ENCODE data around the gene CCDC92.

CCDC92 gene

DNA sequence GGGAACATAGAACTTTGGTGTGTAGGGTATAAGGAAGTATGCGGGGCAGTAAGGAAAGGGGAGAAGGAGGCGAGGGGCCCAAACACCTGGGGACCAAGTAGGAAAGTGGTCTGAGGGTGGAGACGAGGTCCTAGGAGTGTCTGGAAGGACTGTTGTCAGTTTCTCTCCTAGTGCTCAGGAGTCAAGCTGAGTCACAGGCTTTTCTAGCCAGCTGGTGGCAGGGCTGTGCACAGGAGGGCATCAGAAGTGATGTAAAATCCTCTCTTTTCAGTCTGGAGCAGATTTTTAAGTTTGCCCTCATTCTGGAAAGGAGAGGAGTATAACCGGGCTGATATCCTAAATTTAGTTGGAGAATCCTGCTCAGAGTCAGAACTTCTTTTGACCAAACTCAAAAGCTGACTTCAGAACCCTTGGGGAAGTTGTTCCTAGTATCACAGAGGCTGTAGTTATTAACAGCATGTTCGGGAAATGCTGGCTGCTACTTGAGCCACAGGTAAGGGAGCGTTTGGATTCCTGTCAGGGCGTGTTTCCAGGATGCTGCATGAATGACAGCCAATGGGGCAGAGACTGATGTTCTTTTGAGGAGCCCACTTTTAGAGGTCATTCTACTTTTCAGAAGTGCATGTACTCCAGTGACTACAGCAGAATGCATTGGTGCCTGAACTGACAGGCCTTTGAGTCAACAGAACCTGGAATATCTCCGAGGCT lies 19.6 kb upstream of the CCDC92 start:
- no peaks in the 10 kb centered on the region for H3K27me3 ChIP-seq (ENCODE audit: control insufficient read depth in 2 of 2, insufficient read depth in 2 of 2, low read length in 2 of 2)
- H3K36me3 ChIP-seq (ENCODE audit: control insufficient read depth in 2 of 2, insufficient read depth in 2 of 2, low read length in 2 of 2) = peaks cover 24 to 39% of the 10 kb centered on the region in 2 donors
- H3K4me3 ChIP-seq (ENCODE audit: low read length in 2 of 2) = no peak overlapping the region
- H3K9me3 ChIP-seq (ENCODE audit: control insufficient read depth in 2 of 2, low read length in 2 of 2) = no peaks in the 10 kb centered on the region
- peaks cover 6 to 8% of the 10 kb centered on the region in 2 donors for H3K4me1 ChIP-seq (ENCODE audit: control insufficient read depth in 2 of 2, insufficient read depth in 2 of 2, low read length in 2 of 2)
- H3K27ac ChIP-seq (ENCODE audit: low read depth in 2 of 2, low read length in 2 of 2) = no peak overlapping the region
- H3K9ac ChIP-seq (ENCODE audit: low read depth in 1 of 2, low read length in 2 of 2) = no peak overlapping the region

DNA sequence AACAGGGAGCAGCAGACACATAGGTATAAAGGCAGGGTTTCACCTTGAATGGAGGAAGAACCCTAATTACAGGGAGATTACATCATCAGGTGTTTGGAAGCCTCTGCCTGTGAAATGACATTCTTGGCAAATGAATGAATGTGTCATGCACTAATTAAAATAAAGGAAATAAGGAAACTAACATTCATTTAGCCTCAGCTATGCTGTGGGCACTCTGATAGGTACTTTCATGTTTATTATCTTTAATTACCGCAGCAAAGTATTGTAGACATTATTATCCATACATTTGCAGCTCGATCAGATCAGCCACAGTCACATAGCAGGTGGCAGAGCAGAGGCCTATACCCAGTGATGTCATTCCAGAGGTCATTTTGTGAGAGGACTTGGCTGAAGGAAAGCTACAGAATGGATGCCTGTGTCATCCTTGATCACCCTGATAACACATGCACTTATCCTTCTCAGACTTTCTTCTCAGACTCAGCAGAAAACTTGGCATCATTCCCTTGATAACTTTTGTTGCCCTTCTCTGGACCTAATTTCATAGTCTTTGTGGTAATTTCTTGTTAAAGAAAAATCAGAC lies 18.8 kb upstream of the CCDC92 start:
- Histone ChIP-seq H3K27me3 (ENCODE audit: control insufficient read depth in 2 of 2, insufficient read depth in 2 of 2, low read length in 2 of 2) (no peaks in the 10 kb centered on the region), H3K36me3 (ENCODE audit: control insufficient read depth in 2 of 2, insufficient read depth in 2 of 2, low read length in 2 of 2) (peaks cover 23 to 37% of the 10 kb centered on the region in 2 donors), H3K4me1 (ENCODE audit: control insufficient read depth in 2 of 2, insufficient read depth in 2 of 2, low read length in 2 of 2) (peaks cover 6 to 8% of the 10 kb centered on the region in 2 donors), H3K9ac (ENCODE audit: low read depth in 1 of 2, low read length in 2 of 2) (no peak overlapping the region), H3K27ac (ENCODE audit: low read depth in 2 of 2, low read length in 2 of 2) (no peak overlapping the region), H3K4me3 (ENCODE audit: low read length in 2 of 2) (no peak overlapping the region), H3K9me3 (ENCODE audit: control insufficient read depth in 2 of 2, low read length in 2 of 2) (no peaks in the 10 kb centered on the region)

DNA sequence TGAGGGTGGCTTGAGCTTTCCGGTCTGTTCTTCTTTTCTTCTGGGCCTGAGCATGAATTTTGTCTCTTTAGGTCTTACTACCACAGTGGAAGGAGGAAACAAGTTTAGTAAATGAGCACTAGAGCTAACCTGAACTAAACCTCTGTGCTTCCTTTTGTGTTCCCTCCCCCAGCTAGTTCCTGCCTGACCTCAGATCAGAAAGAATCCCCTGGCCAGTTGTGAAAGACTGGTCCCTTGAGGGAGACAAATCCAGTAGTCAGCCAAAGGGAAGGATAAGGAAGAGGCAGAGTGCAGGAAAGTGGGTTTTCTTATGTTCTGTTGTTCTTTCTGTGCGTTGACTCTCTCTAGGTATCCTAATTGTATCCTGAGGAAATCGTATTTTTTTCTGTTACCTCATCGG lies 17.9 kb upstream of the CCDC92 start:
- H3K27ac ChIP-seq (ENCODE audit: low read depth in 2 of 2, low read length in 2 of 2) = no peak overlapping the region
- H3K9me3 ChIP-seq (ENCODE audit: control insufficient read depth in 2 of 2, low read length in 2 of 2) = no peaks in the 10 kb centered on the region
- no peak overlapping the region for H3K4me3 ChIP-seq (ENCODE audit: low read length in 2 of 2)
- H3K36me3 ChIP-seq (ENCODE audit: control insufficient read depth in 2 of 2, insufficient read depth in 2 of 2, low read length in 2 of 2) = peaks cover 27 to 32% of the 10 kb centered on the region in 2 donors
- H3K9ac ChIP-seq (ENCODE audit: low read depth in 1 of 2, low read length in 2 of 2) = no peak overlapping the region
- peaks cover 6 to 12% of the 10 kb centered on the region in 2 donors for H3K4me1 ChIP-seq (ENCODE audit: control insufficient read depth in 2 of 2, insufficient read depth in 2 of 2, low read length in 2 of 2)
- H3K27me3 ChIP-seq (ENCODE audit: control insufficient read depth in 2 of 2, insufficient read depth in 2 of 2, low read length in 2 of 2) = no peaks in the 10 kb centered on the region

DNA sequence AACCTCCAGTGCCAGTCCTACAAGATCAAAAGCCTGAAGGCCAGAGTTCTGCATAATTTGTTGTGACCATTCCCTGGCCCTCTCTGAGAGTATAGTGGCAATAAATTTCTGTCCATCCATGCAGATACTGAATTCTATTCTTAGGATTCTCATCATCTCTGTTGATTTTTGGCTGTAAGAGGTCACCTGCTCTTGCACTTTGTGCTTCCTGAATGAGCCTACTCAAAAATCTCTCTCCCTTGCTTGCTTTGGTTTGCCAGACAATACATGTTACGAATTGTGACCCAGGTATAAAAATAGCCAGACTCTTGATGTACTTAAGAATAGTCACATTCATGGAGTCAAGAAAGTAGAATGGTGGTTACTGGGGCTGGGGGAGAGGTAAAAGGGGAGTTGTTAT lies 17.1 kb upstream of the CCDC92 start:
- H3K4me1 ChIP-seq (ENCODE audit: control insufficient read depth in 2 of 2, insufficient read depth in 2 of 2, low read length in 2 of 2) = peaks cover 6 to 12% of the 10 kb centered on the region in 2 donors
- no peak overlapping the region for H3K9ac ChIP-seq (ENCODE audit: low read depth in 1 of 2, low read length in 2 of 2)
- H3K27ac ChIP-seq (ENCODE audit: low read depth in 2 of 2, low read length in 2 of 2) = no peak overlapping the region
- H3K36me3 ChIP-seq (ENCODE audit: control insufficient read depth in 2 of 2, insufficient read depth in 2 of 2, low read length in 2 of 2) = peaks cover 27 to 28% of the 10 kb centered on the region in 2 donors
- H3K4me3 ChIP-seq (ENCODE audit: low read length in 2 of 2) = no peak overlapping the region
- no peaks in the 10 kb centered on the region for H3K27me3 ChIP-seq (ENCODE audit: control insufficient read depth in 2 of 2, insufficient read depth in 2 of 2, low read length in 2 of 2)
- H3K9me3 ChIP-seq (ENCODE audit: control insufficient read depth in 2 of 2, low read length in 2 of 2) = no peaks in the 10 kb centered on the region

DNA sequence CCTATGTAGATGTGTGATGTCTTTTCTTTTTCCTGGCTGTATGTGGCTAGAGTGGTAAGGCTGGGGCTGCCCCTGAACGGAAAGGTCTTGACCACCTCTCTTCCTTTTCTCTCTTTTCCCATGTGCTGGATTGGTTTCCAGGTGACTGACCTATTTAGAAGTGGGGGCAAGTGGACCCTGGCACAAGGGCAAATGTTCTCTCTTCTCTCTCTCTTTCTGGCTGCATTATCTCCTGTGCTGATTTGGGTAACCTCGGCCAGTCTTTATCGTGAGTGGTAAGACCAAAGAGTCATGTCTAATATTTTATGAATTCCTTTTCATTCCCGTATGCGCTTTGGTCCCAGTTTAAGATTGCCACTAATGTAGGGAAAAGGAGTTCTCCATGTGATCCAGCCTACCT lies 16.5 kb upstream of the CCDC92 start:
- no peak overlapping the region for H3K4me3 ChIP-seq (ENCODE audit: low read length in 2 of 2)
- no peak overlapping the region for H3K9ac ChIP-seq (ENCODE audit: low read depth in 1 of 2, low read length in 2 of 2)
- peaks cover 27 to 28% of the 10 kb centered on the region in 2 donors for H3K36me3 ChIP-seq (ENCODE audit: control insufficient read depth in 2 of 2, insufficient read depth in 2 of 2, low read length in 2 of 2)
- no peak overlapping the region for H3K27ac ChIP-seq (ENCODE audit: low read depth in 2 of 2, low read length in 2 of 2)
- H3K27me3 ChIP-seq (ENCODE audit: control insufficient read depth in 2 of 2, insufficient read depth in 2 of 2, low read length in 2 of 2) = no peaks in the 10 kb centered on the region
- no peaks in the 10 kb centered on the region for H3K9me3 ChIP-seq (ENCODE audit: control insufficient read depth in 2 of 2, low read length in 2 of 2)
- peaks cover 6 to 12% of the 10 kb centered on the region in 2 donors for H3K4me1 ChIP-seq (ENCODE audit: control insufficient read depth in 2 of 2, insufficient read depth in 2 of 2, low read length in 2 of 2)

DNA sequence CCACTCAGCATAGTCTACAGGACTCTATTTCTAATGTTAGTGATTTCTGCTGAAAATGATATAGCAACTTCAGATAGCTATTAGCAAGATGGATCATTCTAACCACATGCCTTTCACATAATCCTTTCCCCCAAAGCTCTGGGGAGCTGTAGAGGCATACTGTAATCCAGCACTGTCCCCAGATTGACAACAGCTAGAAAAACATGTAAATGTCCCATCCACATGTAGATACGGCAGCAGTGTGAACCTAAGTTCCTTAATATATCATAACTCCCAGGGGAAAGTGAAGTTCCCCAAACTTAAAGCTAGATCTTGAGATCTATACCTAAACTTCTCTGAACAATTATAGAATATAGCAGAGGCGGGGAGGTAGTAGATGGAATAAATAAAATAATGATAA lies 14.4 kb upstream of the CCDC92 start:
- no peak overlapping the region for H3K27ac ChIP-seq (ENCODE audit: low read depth in 2 of 2, low read length in 2 of 2)
- peaks cover 17 to 18% of the 10 kb centered on the region in 2 donors for H3K36me3 ChIP-seq (ENCODE audit: control insufficient read depth in 2 of 2, insufficient read depth in 2 of 2, low read length in 2 of 2)
- H3K4me3 ChIP-seq (ENCODE audit: low read length in 2 of 2) = no peak overlapping the region
- H3K9ac ChIP-seq (ENCODE audit: low read depth in 1 of 2, low read length in 2 of 2) = no peak overlapping the region
- peaks cover 8 to 12% of the 10 kb centered on the region in 2 donors for H3K4me1 ChIP-seq (ENCODE audit: control insufficient read depth in 2 of 2, insufficient read depth in 2 of 2, low read length in 2 of 2)
- no peaks in the 10 kb centered on the region for H3K27me3 ChIP-seq (ENCODE audit: control insufficient read depth in 2 of 2, insufficient read depth in 2 of 2, low read length in 2 of 2)
- no peaks in the 10 kb centered on the region for H3K9me3 ChIP-seq (ENCODE audit: control insufficient read depth in 2 of 2, low read length in 2 of 2)

DNA sequence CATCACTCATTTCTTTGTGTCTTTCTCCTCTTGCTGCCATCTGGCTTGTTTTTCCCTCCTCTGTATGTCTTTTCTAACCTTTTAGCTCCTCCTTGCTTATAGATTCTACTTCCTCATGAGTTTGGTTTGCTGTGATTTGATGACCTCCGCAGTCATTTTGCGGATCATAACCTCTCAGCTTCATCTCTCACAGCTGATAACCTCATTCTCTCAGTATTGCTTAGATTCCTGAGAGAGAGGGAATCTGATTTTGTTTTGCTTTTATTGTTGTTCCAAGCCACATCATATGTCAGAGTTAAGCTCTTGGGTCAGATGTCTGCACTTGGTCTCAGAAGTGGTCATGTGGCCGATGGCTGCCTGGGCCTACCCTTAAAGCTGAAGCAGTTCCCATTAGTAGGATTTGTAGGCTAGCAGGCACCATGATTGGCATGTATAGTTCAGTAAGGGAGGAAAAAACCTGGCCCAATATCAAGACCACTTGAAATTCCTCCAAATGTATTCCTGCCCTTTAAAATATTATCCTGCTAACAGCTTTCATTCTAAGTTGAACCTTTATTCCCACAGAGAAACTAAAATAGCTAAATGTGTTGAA lies 13.8 kb upstream of the CCDC92 start:
- H3K4me1 ChIP-seq (ENCODE audit: control insufficient read depth in 2 of 2, insufficient read depth in 2 of 2, low read length in 2 of 2) = peaks cover 8 to 12% of the 10 kb centered on the region in 2 donors

DNA sequence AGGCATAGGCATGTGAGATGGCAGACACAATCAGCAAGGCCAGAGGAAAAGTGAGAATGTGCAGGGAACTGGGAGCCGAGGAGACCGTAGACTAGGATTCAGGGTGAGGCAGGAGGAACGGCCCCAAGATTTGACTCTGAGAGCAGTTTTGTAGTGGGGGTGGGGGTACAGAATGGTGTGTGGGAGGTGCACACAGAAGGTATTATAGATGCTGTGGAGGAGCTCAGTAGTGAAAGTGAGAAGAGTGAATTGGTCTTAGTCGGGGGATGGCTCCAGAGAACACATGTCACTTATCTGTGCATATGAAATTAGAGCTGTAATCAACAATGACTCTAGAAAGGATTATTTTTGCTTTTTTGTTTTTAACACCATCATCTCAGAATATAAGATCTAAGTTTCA lies 12.3 kb upstream of the CCDC92 start:
- Histone ChIP-seq H3K27me3 (ENCODE audit: control insufficient read depth in 2 of 2, insufficient read depth in 2 of 2, low read length in 2 of 2) (no peaks in the 10 kb centered on the region), H3K9ac (ENCODE audit: low read depth in 1 of 2, low read length in 2 of 2) (no peak overlapping the region), H3K36me3 (ENCODE audit: control insufficient read depth in 2 of 2, insufficient read depth in 2 of 2, low read length in 2 of 2) (peaks cover 17 to 21% of the 10 kb centered on the region in 2 donors), H3K9me3 (ENCODE audit: control insufficient read depth in 2 of 2, low read length in 2 of 2) (no peaks in the 10 kb centered on the region), H3K4me1 (ENCODE audit: control insufficient read depth in 2 of 2, insufficient read depth in 2 of 2, low read length in 2 of 2) (peaks cover 2 to 4% of the 10 kb centered on the region in 2 donors), H3K4me3 (ENCODE audit: low read length in 2 of 2) (no peak overlapping the region), H3K27ac (ENCODE audit: low read depth in 2 of 2, low read length in 2 of 2) (no peak overlapping the region)

More for the DNA sequence above, 13.8 kb upstream of the CCDC92 start:
- no peaks in the 10 kb centered on the region for H3K9me3 ChIP-seq (ENCODE audit: control insufficient read depth in 2 of 2, low read length in 2 of 2)
- H3K36me3 ChIP-seq (ENCODE audit: control insufficient read depth in 2 of 2, insufficient read depth in 2 of 2, low read length in 2 of 2) = peaks cover 17 to 18% of the 10 kb centered on the region in 2 donors
- no peak overlapping the region for H3K9ac ChIP-seq (ENCODE audit: low read depth in 1 of 2, low read length in 2 of 2)
- no peak overlapping the region for H3K4me3 ChIP-seq (ENCODE audit: low read length in 2 of 2)
- no peaks in the 10 kb centered on the region for H3K27me3 ChIP-seq (ENCODE audit: control insufficient read depth in 2 of 2, insufficient read depth in 2 of 2, low read length in 2 of 2)
- no peak overlapping the region for H3K27ac ChIP-seq (ENCODE audit: low read depth in 2 of 2, low read length in 2 of 2)

DNA sequence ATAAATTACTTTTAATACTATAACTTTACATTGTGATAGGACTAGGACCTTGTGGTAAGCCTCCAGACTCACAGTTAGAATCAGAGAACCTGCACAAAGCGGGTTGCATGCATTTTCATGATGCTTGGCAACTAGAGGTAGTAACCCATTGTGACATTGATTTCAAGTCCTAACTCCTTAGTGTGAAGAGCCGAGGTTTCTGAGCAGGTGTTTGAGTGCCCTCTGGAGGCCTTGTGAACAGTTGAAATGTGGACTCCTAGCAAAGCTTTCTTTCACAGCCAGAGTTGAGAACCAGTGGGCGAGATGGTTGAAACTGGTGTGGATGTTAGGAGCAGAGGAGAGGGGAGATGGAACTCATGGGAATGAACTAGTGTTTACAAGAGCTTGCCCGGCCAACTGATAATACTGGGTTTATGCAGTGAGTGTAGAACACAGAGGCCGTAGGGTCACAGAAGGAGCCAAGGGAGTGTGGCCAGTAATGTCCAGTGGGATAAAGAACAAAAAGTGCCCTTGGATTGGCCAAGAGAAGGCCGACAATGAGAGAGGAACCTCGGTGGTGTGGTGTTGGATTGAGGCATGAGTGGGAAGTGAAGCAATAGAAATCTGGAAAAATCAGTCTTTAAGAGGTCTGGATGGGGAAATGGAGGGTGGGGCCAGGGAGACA lies 11.3 kb upstream of the CCDC92 start:
- Histone ChIP-seq H3K4me3 (ENCODE audit: low read length in 2 of 2) (no peak overlapping the region), H3K36me3 (ENCODE audit: control insufficient read depth in 2 of 2, insufficient read depth in 2 of 2, low read length in 2 of 2) (peaks cover 12 to 19% of the 10 kb centered on the region in 2 donors), H3K27me3 (ENCODE audit: control insufficient read depth in 2 of 2, insufficient read depth in 2 of 2, low read length in 2 of 2) (no peaks in the 10 kb centered on the region), H3K27ac (ENCODE audit: low read depth in 2 of 2, low read length in 2 of 2) (no peak overlapping the region), H3K9me3 (ENCODE audit: control insufficient read depth in 2 of 2, low read length in 2 of 2) (no peaks in the 10 kb centered on the region), H3K4me1 (ENCODE audit: control insufficient read depth in 2 of 2, insufficient read depth in 2 of 2, low read length in 2 of 2) (peaks cover 2 to 4% of the 10 kb centered on the region in 2 donors), H3K9ac (ENCODE audit: low read depth in 1 of 2, low read length in 2 of 2) (no peak overlapping the region)

DNA sequence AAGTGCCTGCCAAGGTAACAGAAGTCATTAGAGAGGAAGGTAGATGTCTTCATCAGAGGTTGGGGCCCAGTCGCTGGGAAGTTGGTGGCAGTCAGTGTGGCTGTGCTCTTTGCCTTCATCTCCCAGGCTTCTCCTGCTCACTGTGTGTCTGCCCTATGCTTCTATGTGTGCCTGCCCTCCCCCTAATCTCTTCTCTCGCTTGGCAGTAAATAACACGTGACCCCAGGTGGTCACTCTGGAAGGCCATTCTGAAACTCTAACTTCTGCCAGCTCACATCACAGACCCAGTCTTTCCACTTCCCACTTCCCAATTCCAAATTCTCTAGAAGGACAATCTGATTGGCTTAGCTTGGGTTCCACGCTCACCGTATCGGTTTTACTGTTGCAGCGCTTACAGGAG lies 9.6 kb upstream of the CCDC92 start:
- H3K27me3 ChIP-seq (ENCODE audit: control insufficient read depth in 2 of 2, insufficient read depth in 2 of 2, low read length in 2 of 2) = no peaks in the 10 kb centered on the region
- H3K4me3 ChIP-seq (ENCODE audit: low read length in 2 of 2) = no peak overlapping the region
- no peak overlapping the region for H3K27ac ChIP-seq (ENCODE audit: low read depth in 2 of 2, low read length in 2 of 2)
- peaks cover 8 to 12% of the 10 kb centered on the region in 2 donors for H3K36me3 ChIP-seq (ENCODE audit: control insufficient read depth in 2 of 2, insufficient read depth in 2 of 2, low read length in 2 of 2)
- no peak overlapping the region for H3K9ac ChIP-seq (ENCODE audit: low read depth in 1 of 2, low read length in 2 of 2)
- H3K4me1 ChIP-seq (ENCODE audit: control insufficient read depth in 2 of 2, insufficient read depth in 2 of 2, low read length in 2 of 2) = peaks cover 2 to 4% of the 10 kb centered on the region in 2 donors
- no peaks in the 10 kb centered on the region for H3K9me3 ChIP-seq (ENCODE audit: control insufficient read depth in 2 of 2, low read length in 2 of 2)

Measured in mucosa of rectum (tissue), 2 donors.